ENCODE results near the gene VANGL1.

The VANGL1 gene

DNA sequence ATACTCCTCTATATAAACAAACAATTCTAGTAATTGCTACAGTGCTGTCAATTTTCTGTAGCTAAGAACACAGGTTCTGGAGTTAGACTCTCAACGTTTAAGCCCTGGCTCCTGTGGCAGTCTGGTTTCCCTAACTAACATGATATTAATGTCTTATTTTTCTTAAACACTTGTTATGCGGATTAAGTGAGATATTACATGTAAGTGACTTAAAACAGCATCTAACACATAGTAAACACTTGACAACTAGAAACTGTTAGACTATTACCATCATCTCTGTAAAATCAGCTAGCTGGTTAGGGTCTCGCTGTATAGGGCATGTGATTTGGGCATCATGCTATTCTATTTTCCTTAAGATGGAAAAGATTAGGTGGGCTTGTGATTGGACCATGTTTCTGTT, 2.3 kb downstream of the VANGL1 start:
- no peak for DNase-seq

DNA sequence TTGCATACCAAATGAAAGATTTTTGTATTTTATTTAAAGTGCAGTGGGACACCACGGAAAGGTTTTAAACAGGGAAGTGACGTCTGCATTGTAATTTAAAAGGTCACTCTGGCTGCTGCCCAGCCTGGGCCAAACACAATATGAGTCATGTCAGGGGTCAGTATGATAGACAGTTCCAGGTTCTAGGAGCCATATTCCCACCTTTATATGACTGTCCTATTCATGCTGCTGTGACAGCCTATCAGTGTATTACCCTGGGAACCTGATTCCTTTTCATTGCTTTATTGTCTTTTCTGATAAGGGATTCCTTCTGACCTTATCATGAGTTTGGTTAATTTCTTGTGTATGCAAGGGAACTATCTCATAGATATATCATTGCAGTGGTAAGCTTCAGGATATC, 5.3 kb downstream of the VANGL1 start:
- no peak for DNase-seq

DNA sequence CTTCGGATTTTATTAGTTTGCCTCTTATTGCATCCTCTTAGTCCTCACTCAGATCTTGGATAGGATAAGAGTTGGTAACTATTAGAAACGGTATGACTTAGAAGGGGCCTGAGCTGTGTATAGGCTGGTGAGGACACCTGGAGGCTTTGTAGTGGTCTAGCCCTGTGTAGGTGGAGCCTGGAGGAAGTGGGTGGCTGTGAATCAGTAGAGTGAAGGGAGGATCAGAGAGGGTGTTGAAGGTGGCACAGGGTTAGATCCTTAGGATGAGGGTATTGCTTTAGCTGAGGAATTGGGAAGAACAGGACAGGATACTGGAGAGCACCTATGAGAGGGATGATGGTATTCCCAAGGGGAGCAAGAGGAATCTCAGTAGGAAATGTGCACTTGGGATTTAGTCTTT, 5.7 kb downstream of the VANGL1 start:
- no peak for DNase-seq

DNA sequence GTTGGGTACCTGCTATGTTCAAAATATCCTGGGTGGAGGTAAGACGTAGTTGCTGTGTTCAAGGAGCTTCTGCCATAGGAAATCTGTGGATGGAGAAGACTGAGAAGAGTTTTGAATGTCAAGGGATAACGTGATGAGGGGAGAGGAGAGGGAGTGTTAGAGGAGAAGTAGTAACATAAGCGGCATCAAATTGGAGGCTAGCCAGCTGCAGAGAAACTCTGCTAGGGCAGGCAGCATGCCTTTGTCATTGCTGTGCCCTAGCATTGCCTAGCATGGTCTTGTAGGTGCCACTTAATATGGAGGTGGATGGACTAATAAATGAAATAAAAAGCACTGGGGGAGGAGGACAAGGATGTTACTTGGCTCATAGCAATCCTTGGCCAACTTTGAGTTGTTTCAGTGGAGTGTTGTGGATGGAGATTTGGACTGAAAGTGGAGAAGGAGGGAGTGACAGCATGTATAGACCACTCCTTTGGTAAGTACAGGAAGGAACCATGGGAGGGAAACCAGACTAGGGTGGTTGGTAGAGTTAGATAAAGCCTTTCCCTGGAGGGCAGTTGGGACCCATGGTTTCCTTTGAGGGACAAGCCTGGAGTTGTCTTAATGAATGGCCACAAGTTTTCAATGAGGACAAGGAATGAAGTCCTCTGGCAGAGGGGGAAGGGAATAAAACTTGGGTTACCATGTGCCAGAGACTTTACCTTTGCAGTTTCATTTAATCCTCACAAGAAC, 6.3 kb downstream of the VANGL1 start:
- no peak for DNase-seq

DNA sequence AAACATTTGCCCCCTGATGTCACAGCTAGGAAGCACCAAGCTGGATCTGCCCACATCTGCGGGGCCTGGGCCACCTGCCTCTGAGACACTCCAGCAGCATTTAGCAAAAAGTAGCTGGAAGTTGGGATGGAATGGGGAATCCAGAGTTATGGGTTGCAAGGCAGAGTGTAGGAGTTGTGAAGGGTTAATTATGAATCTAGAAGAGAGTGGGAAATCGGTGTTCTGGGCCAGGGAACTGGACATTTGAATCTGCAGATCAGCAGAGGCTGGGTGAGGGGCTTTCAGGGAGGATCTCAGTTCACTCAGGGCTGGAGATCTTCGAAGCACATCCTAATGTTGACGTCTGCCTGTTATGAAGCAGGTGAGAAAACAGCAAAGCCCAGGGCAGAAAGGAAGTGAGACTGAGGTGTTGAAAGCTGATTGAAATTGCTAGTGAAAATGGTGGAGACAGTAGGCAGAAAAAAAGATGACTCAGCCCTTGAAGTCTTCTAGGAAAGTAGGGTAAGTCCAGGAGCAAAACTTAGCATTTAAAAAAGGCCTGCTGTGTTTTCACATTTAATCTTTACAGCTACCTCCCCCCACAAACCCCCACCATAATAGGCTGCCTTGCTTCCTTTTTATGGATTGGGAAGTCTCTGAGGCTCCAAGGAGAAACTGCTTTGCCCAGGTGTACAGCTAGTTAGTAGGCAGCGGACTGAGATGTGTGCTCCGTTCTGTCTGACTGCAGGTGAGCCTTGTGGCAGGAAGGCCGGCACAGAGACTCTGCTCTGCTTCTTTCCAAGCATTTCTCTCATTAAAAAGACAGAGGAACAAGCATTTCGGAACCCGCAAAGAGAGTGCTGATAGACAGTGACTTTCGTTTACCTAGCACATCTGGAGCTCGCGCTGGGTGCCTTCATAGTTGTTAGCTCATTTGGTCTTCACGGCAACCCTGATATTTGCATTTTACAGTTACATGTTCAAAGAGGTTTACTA, 7.2 kb downstream of the VANGL1 start:
- no peak for DNase-seq

DNA sequence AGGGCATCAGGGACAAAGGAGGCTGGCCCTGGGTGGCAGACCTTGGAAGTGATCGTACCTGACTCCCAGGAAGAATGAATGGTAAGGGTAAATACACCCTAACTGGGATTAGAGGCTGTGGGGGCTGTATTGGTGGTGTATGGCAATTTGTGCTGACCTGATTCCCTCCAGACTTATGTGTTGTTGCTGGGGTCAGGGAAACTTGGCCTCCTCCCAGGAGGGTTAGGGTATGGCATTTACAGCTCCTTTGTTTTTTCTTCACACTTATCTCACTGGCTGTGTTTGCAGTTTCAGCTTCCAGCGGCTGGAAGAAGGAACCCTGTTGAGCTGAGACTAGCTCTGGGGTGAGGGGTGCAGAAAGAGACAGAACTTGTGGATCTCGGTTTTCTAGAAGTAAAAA, 8.2 kb downstream of the VANGL1 start:
- DNase-seq, result no peak

DNA sequence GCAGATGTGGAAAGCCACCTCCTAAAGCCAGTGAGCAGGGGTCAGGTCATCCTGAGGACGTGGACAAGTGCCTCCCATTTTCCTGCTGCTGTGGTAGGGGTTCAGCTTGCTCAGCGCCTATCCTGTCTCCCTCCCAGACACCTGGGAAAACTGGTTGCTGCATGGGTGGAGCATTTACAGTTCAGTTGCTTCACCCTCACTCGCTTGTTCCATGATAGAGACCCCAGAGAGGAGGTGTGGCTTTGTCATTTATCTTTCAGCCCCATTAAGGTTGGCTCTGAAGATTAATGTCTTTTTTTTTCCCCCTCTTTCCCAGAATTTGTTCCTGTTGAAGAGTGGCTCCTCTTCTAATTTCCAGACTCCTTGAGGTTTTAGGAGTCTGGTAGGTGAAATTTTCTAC, 9.2 kb downstream of the VANGL1 start:
- no peak for DNase-seq

DNA sequence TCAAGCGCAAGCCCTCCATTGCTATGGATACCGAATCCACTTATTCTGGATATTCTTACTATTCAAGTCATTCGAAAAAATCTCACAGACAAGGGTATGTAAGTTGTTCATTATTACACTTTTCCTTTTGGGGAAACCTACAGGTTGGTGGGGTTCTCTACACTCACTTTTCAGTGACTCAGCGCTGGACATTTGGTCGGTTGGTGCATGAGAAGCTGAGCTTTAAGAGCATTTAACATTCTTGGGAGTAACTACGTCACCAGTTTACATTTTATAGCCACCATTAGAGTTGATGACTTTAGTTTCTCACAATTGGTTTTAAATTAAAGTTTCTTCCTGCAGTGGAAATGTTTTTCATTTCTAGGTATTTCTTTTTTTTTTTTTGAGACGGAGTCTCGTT, 9.6 kb downstream of the VANGL1 start:
- no peak for DNase-seq

DNA sequence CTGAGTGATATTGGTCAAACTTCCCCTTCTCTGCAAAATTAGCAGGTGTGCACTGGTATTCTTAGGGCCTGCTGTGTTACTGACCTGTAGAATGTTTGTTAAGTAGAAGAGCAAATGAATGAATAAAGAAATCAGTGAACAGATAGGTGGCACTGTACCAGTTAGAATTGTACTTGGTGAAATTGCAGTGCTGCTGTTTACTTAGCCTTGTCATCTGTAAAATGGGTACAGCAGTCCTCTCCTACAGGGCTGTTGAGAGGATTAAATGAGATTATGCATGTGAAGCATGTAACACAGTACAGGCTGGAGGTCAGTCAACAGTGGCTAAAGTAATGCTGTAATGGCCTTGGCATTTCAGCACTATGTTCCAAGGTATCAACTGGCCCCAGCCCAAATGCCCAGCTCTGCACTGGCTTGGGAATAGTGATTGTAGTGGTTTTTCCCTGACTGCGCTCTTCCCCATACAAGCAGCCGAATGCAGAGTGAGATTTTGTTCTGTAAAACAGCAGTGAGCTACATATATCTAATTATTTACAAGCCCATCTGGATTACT, 10.5 kb downstream of the VANGL1 start:
- no peak for DNase-seq

DNA sequence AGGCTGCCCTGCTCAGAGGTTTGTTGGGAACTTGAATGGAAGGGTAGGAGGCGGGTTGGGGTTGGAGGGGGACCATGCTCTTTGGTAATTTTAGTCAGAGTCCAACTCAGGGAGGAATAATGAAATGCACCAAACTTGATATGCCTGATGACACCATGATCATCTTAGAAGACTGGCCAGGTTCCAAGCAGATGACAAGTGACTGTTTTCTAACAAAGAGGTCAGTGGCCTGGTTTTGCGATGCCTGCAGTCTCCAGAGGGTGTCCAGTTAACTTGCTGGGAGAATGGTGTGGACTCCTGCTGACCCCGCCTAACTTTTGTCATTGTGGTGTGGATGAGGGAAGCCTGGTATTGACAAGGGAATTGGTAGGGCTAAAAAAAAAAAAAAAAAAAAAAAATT, 12.4 kb downstream of the VANGL1 start:
- DNase-seq, result no peak

DNA sequence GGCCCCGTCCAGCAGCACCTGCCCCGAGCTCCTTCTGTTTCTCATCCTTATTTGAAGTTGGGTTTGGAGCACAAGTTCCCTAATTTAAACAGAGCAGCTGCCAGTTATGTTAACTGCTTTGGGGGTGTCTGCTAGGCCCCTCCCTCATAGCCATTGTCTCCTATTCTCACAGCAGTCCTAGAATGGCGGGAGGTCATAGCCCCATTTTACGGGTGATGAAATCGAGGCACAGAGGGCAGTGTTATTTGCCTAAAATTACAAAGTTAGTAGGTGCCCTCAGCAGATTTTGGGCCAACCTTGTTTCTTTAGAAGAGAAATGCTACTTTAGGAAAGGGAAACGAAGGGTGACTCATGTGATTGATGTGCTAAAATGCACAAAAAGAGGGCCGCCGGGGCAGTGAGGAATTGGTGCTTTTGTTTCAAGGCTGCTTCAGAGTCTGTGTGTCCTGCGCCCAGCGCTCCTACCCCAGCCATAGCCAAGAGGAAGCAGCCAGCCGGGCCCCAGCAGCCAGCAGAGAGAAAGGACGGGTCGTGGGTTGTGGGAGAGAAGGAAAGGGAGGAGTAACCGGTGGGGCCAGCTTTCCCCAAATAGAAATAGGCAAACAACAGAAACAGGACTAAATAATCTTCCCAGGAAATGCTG, 13.0 kb downstream of the VANGL1 start:
- DNase-seq, result no peak

DNA sequence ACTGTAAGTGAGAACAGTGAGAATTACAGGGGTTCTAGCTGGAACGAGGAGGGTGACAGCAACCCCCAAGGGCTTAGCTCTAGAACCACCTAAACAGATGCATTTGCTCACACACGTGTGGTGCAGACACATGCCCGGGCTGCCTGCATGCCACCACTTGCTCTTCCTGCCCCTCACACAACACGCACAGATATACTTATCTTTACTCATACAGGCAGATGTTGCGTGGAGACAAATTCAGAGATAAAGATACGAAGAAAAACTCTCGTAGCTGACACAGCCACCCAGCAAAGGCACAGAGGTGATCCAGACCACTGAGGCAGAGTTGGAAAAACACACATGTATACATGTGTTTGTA, 13.5 kb downstream of the VANGL1 start:
- DNase-seq, result peak; percentile 23

DNA sequence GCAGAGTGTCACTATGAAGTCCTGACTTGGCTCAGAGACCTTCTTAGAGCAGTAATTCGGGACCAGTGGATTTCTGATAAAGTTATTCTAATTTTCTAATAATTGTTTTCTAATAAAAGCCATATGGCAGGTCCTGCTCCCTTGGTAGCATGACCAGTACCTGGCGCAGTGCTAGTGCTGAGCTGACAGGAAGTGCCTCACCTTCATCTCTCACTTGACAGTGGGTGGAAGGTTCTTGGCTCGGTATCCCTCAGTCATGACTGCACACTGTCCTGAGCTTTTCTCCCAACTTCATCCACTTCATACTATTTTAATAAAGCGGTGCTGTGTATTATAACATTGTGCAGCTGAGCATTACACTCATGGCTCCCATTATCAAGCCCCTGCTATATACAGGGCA, 14.1 kb downstream of the VANGL1 start:
- no peak for DNase-seq

DNA sequence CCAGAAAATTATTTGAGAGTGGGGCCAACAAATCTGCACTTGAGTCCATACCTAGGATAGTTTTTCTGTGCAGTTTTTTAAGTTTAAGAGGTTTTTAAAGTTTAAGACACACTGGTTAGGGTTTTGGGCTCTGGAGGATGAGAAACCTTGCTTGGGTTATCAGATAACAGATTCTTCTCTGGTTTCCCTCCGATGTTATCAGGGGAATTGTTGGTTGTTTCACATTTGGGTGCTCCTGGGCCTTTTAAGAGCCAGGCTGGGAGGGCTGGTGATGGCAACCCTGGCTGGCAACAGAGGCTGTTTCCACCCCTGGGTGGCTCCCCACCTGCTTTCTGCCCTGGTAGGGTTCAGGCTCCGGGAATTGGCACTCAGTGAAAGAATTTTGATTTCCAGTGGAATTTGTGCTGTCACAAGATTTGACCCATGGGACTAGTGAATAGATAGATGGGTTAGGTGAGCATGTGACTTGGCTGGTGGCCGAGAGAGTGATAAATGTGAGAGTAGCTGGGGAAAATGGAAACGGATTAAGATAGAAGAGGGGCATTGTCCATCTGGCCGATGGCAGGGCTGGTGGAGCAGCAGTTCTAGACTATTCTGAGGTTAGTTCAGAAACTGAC, 14.8 kb downstream of the VANGL1 start:
- no peak for DNase-seq

DNA sequence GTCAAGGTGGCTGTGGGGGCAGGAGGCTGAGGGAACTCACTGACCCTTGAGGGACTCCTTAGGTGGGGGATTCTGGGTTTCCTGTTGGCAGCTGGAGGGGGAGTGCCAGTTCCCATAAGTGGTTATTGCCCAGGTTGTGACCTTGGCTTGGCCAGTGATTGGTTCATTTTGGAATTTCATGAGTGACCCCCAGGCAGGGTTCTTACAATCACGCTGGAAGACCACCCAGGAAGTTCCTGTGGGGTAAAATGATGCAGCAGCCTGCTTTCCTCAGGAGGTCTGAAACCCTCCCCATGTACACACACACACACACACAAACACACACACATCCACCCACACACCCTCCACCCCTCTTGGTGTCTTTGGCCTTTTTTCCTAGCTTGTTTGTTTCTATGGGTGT, 16.9 kb downstream of the VANGL1 start:
- DNase-seq, result no peak

DNA sequence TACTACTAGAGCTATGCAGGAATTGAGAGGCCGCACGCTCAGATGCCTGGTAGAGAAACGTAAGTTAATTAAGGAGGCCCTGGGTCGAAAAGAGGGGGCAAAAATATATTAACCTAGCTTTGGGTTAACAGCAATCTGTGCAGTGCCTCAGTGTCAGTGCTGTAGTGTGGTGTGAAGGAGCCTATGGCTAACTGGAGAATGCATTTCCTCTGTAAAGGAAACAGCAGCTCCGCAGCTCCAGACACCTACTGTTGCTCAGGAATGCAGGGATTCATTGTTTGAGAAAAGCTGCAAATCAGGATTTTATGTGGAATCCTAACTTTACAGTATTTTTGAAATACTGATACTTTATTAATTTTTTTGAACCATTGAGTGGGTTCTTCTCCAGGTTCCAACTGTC, 18.4 kb downstream of the VANGL1 start:
- DNase-seq, result no peak

DNA sequence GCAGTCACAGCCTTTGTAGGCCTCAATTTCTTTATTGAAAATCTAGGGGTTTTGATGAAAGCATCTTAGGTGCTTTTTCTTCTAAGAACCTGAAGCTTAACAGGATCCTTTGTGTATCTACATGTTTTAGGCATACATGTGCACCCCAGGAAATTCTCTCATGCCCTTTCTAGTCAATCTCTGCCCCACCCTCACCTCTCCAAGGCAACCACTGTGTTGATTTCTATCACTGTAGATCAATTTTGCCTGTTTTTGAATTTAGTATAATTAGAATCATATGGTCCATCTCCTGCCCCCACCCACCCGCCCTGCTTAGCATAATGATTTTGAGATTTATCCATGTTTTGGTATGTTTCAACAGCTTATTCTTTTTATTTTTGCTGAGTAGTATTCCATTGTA, 19.4 kb downstream of the VANGL1 start:
- no peak for DNase-seq

DNA sequence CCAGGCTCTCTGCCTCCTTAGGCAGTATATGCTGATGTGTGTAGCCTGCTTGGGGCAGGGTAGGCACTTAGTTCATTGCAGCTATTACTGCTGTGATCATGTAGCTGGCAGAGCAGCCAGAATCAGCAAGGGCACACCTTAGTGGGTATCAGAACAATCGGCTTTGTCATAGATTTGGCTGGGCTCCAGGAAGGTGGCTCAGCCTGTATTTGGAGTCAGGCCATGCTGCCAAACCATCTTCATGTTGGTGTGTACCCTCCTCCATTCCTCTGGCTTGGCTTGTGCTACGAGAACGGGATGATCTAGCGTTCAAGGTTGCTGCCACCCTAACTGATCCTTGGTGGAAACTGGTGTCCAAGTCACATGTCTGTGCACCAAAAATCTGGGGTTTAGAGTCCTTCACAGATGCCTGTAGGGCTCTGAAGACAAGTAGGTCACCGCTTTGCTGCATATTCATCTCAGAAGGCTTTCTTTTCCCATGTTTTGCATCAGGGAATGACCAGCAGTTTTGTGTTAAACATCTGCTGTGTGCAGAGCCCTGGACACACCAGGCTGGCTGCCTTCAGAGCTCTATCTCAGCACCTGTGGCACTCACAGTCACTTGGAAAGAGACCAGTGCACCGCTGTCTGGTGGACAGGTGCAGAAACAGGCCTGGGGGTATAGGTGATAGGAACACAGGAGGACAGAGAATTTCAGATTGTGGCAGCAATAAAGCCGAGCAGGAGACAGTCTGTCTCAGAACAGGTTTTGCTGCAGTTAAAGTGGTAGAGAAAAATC, 23.7 kb downstream of the VANGL1 start:
- no peak for DNase-seq

DNA sequence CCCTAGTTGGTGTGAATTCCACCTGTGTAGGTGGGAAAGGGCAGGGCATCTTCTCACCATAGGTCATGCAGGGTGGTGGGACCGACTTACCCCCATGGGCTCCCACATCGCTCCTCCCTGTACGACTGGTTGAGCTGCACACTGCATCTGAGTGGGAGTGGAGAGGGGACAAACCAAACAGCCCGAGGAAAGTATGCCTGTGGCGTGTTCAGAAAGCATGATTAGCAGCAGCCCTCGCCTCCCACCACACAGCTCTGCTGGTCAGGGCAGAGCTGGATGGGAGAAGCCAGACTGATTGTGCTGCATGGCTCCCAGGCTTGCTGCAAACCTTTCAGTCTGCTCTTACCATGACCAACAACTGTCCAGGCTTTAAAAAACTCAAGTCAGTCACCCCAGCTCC, 24.4 kb downstream of the VANGL1 start:
- no peak for DNase-seq

DNA sequence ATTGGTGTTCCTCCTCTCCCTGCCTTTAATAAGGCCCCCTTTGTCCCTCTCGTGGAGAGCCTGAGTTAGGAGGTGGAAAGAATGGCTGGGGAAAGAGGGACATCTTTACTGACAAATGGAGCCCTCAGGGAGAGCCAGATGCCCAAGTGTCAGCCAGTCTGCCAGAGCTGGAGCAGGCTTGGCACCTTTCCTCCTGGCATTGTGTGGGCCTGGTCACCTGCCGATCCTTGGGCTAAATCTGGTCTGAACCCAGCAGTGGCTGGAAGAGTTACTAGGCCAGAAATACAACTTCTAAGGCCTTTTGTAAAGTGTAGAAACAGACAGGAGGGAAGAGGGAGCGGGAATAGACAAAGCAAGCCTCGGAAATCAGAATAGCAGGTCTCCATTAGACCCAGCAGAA, 24.9 kb downstream of the VANGL1 start:
- DNase-seq, result no peak

DNA sequence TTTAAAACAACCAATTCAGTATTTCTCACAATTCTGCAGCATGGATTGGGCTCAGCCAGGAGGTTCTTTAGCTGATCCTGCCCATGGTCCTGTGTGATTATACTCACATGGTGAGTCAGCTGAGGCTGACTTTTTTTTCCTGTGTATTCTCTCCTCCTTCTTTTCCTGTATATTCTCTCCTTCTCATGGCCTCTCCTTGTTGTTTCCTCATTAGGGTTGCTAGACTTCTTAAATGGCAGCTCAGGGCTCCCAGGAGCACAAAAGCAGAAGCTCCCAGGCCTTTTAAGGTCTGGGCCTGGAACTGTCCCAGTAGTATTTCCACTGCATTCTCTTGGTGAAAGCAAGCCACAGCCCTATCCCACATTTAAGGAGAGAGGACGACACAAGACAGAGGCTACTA, 26.8 kb downstream of the VANGL1 start:
- DNase-seq, result no peak

DNA sequence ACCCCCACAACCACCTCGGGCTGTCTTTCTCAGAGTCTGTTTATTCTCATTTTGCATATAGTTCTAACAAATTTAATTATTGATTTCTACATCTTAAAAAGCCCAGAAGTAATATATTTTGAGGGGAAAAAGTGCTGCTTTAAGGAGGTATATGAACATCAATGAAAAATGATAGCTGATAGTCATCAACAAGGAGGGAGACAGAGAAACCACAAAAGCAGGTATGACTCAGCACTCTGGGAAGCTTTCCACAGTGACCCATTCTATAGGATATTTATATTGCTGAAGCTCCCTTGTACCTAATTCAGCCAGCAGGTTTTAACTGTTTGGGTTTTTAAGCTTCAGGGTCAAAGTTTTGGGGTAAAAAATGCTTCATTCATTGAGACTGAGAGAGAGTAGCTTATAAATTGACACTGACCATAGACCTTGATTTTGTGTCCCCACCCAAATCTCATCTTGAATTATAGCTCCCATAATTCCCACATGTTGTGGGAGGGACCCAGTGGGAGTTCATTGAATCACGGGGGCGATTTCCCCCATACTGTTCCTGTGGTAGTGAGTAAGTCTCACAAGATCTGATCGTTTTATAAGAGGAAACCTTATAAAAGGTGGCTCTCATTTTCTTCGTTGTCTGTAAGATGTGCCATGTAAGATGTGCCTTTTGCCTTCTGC, 27.4 kb downstream of the VANGL1 start:
- no peak for DNase-seq
